ENCODE results near the gene ALMS1.
"Not testable (repeated sequence)": the region's sequence is repeated elsewhere in the genome, so short reads cannot be mapped to it uniquely, and the experiment has no call there.

Gene ALMS1

GRCh38 chr2:73641767-73642062 is 256.1 kb downstream of the ALMS1 start:
- no peak overlapping the region for H2BK5ac ChIP-seq (ENCODE audit: low read depth, low read length, poor library complexity)
- no peak overlapping the region for H4K8ac ChIP-seq (ENCODE audit: low read depth, low read length)
- H3K4me2 ChIP-seq (ENCODE audit: low read length) = no peak overlapping the region
- no peak overlapping the region for H4K12ac ChIP-seq (ENCODE audit: low read depth, low read length)
- H2BK120ac ChIP-seq (ENCODE audit: insufficient read depth, low read length, poor library complexity) = no peak overlapping the region
- H3K27ac ChIP-seq (ENCODE audit: low read depth, low read length) = no peak overlapping the region
- H3K27me3 ChIP-seq (ENCODE audit: insufficient read depth, low read length) = no peaks in the 10 kb centered on the region
- no peak for DNase-seq
- H3K14ac ChIP-seq (ENCODE audit: low read length) = no peak overlapping the region
- H4K91ac ChIP-seq (ENCODE audit: low read depth, low read length) = no peak overlapping the region
- no peaks in the 10 kb centered on the region for H3K79me1 ChIP-seq (ENCODE audit: low read length)
- no CpG with 5 or more reads among the region's 3 CpGs for WGBS (ENCODE audit: extremely low coverage, insufficient coverage, insufficient read length)
- no peak overlapping the region for H3K23ac ChIP-seq (ENCODE audit: low read length)
- no peaks in the 10 kb centered on the region for H3K36me3 ChIP-seq (ENCODE audit: control insufficient read depth in 1 of 2, insufficient read depth in 2 of 2, low read length in 2 of 2)
- H2AFZ ChIP-seq (ENCODE audit: insufficient read depth, low read length, poor library complexity) = no peak overlapping the region
- H3K4me1 ChIP-seq (ENCODE audit: control insufficient read depth in 1 of 2, insufficient read depth in 2 of 2, low read length in 2 of 2) = no peaks in the 10 kb centered on the region
- H3K9ac ChIP-seq (ENCODE audit: low read length) = no peak overlapping the region
- H3K79me2 ChIP-seq (ENCODE audit: control insufficient read depth, insufficient read depth, low read length, poor library complexity) = no peaks in the 10 kb centered on the region
- peaks cover 8% of the 10 kb centered on the region for H3K9me3 ChIP-seq (ENCODE audit: insufficient read depth, low read depth, low read length)
- H3K4ac ChIP-seq (ENCODE audit: low read depth, low read length) = no peak overlapping the region
- no peak overlapping the region for H3K18ac ChIP-seq (ENCODE audit: low read length)
- no peak overlapping the region for H2BK12ac ChIP-seq (ENCODE audit: low read length)
- no peak overlapping the region for H2AK5ac ChIP-seq (ENCODE audit: low read length)
- H3K4me3 ChIP-seq (ENCODE audit: low read depth, low read length) = no peak overlapping the region

- Histone ChIP-seq H2AFZ (ENCODE audit: insufficient read depth, low read length, poor library complexity) (no peak within 1 kb of the TSS), H2AK5ac (ENCODE audit: low read length) (no peak within 1 kb of the TSS), H4K8ac (ENCODE audit: low read depth, low read length) (no peak within 1 kb of the TSS), H3K4me3 (ENCODE audit: low read depth, low read length) (no peak within 1 kb of the TSS), H4K12ac (ENCODE audit: low read depth, low read length) (no peak within 1 kb of the TSS), H3K79me1 (ENCODE audit: low read length) (no peaks in the 10 kb centered on the region), H2BK120ac (ENCODE audit: insufficient read depth, low read length, poor library complexity) (no peak within 1 kb of the TSS), H2BK12ac (ENCODE audit: low read length) (no peak within 1 kb of the TSS), H3K4me1 (ENCODE audit: control insufficient read depth in 1 of 2, insufficient read depth in 2 of 2, low read length in 2 of 2) (no peaks in the 10 kb centered on the region), H3K4ac (ENCODE audit: low read depth, low read length) (no peak within 1 kb of the TSS), H2BK5ac (ENCODE audit: low read depth, low read length, poor library complexity) (no peak within 1 kb of the TSS), H3K9me3 (ENCODE audit: insufficient read depth, low read depth, low read length) (peaks cover 8% of the 10 kb centered on the region), H3K18ac (ENCODE audit: low read length) (no peak within 1 kb of the TSS), H4K91ac (ENCODE audit: low read depth, low read length) (no peak within 1 kb of the TSS), H3K79me2 (ENCODE audit: control insufficient read depth, insufficient read depth, low read length, poor library complexity) (no peaks in the 10 kb centered on the region), H3K4me2 (ENCODE audit: low read length) (no peak within 1 kb of the TSS), H3K9ac (ENCODE audit: low read length) (no peak within 1 kb of the TSS), H3K27me3 (ENCODE audit: insufficient read depth, low read length) (no peaks in the 10 kb centered on the region), H3K27ac (ENCODE audit: low read depth, low read length) (no peak within 1 kb of the TSS), H3K14ac (ENCODE audit: low read length) (no peak within 1 kb of the TSS), H3K36me3 (ENCODE audit: control insufficient read depth in 1 of 2, insufficient read depth in 2 of 2, low read length in 2 of 2) (no peaks in the 10 kb centered on the region), H3K23ac (ENCODE audit: low read length) (no peak within 1 kb of the TSS)
- no peak for DNase-seq
- WGBS (ENCODE audit: extremely low coverage, insufficient coverage, insufficient read length) = no CpG with 5 or more reads among the region's 13 CpGs
Observed at GRCh38 chr2:73642338-73643018, 256.8 kb downstream of the ALMS1 start, which contains the start of gene NAT8. Gene NAT8, minus strand, starts transcription at chr2:73642422. Its CDS starts 794 bp downstream, at chr2:73641628.

DNA sequence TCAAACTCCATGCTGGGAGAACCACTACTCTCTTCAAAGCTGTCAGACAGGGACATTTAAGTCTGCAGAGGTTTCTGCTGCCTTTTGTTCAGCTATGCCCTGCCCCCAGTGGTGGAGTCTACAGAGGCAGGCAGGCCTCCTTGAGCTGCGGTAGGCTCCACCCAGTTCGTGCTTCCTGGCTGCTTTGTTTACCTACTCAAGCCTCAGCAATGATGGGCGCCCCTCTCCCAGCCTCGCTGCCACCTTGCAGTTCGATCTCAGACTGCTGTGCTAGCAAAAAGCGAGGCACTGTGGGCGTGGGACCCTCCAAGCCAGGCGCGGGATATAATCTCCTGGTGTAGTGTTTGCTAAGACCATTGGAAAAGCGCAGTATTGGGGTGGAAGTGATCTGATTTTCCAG is 262.1 kb downstream of the ALMS1 start:
- H4K8ac ChIP-seq (ENCODE audit: low read depth, low read length) = not testable (repeated sequence)
- WGBS (ENCODE audit: extremely low coverage, insufficient coverage, insufficient read length) = no CpG with 5 or more reads among the region's 10 CpGs

DNA sequence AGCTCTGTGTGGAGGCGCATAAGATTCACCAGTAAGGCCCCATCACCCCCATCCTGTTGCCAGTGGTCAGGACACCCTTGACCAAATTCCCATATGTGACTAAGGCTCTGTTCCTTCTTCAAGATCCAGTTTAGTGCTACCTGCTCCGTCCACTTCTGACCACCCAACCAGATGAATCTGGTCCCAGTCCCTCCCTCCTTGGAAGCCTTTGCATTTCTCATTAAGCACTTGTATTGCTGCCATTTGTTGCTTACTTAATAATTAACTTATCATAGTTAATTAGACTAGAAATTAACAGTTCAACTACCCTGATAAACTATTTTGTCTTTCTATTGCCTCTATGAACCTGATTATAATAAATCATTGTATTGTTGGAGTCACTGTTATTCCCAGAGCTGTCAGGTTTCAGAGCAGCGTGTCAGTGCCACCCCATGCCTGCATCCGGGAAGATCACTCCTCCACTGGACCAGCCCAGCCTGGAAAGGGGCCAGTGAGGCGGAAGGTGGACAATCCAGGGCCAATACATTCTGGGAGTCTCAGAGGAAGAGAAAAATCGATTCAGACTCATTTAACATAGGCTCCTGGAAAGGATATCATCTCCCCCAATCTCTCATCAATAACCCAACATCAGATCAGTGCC is 266.1 kb downstream of the ALMS1 start:
- DNase-seq = no peak
- Histone ChIP-seq H3K4me3 (ENCODE audit: low read depth, low read length) (no peak overlapping the region), H2BK120ac (ENCODE audit: insufficient read depth, low read length, poor library complexity) (no peak overlapping the region), H3K27me3 (ENCODE audit: insufficient read depth, low read length) (no peaks in the 10 kb centered on the region), H2AFZ (ENCODE audit: insufficient read depth, low read length, poor library complexity) (no peak overlapping the region), H4K12ac (ENCODE audit: low read depth, low read length) (no peak overlapping the region), H3K4ac (ENCODE audit: low read depth, low read length) (no peak overlapping the region), H3K14ac (ENCODE audit: low read length) (no peak overlapping the region), H2AK5ac (ENCODE audit: low read length) (no peak overlapping the region), H2BK12ac (ENCODE audit: low read length) (no peak overlapping the region), H3K4me2 (ENCODE audit: low read length) (no peak overlapping the region), H3K36me3 (ENCODE audit: control insufficient read depth in 1 of 2, insufficient read depth in 2 of 2, low read length in 2 of 2) (no peaks in the 10 kb centered on the region), H4K91ac (ENCODE audit: low read depth, low read length) (no peak overlapping the region), H3K79me2 (ENCODE audit: control insufficient read depth, insufficient read depth, low read length, poor library complexity) (no peaks in the 10 kb centered on the region), H3K9ac (ENCODE audit: low read length) (no peak overlapping the region), H4K8ac (ENCODE audit: low read depth, low read length) (no peak overlapping the region), H3K27ac (ENCODE audit: low read depth, low read length) (no peak overlapping the region), H2BK5ac (ENCODE audit: low read depth, low read length, poor library complexity) (no peak overlapping the region), H3K23ac (ENCODE audit: low read length) (no peak overlapping the region), H3K18ac (ENCODE audit: low read length) (no peak overlapping the region), H3K79me1 (ENCODE audit: low read length) (no peaks in the 10 kb centered on the region), H3K9me3 (ENCODE audit: insufficient read depth, low read depth, low read length) (peaks cover 8% of the 10 kb centered on the region), H3K4me1 (ENCODE audit: control insufficient read depth in 1 of 2, insufficient read depth in 2 of 2, low read length in 2 of 2) (no peaks in the 10 kb centered on the region)
- WGBS (ENCODE audit: extremely low coverage, insufficient coverage, insufficient read length) = no CpG with 5 or more reads among the region's 6 CpGs

More for the DNA sequence above, 262.1 kb downstream of the ALMS1 start:
- H3K14ac ChIP-seq (ENCODE audit: low read length); H2BK12ac ChIP-seq (ENCODE audit: low read length); H4K12ac ChIP-seq (ENCODE audit: low read depth, low read length); H3K27me3 ChIP-seq (ENCODE audit: insufficient read depth, low read length); H3K4me3 ChIP-seq (ENCODE audit: low read depth, low read length); H3K4ac ChIP-seq (ENCODE audit: low read depth, low read length); H3K23ac ChIP-seq (ENCODE audit: low read length); H2AK5ac ChIP-seq (ENCODE audit: low read length); H4K91ac ChIP-seq (ENCODE audit: low read depth, low read length); H3K9ac ChIP-seq (ENCODE audit: low read length); H2BK120ac ChIP-seq (ENCODE audit: insufficient read depth, low read length, poor library complexity); H3K4me1 ChIP-seq (ENCODE audit: control insufficient read depth in 1 of 2, insufficient read depth in 2 of 2, low read length in 2 of 2); H2BK5ac ChIP-seq (ENCODE audit: low read depth, low read length, poor library complexity); H3K9me3 ChIP-seq (ENCODE audit: insufficient read depth, low read depth, low read length); H3K79me1 ChIP-seq (ENCODE audit: low read length); H3K4me2 ChIP-seq (ENCODE audit: low read length); H3K79me2 ChIP-seq (ENCODE audit: control insufficient read depth, insufficient read depth, low read length, poor library complexity); H3K36me3 ChIP-seq (ENCODE audit: control insufficient read depth in 1 of 2, insufficient read depth in 2 of 2, low read length in 2 of 2); H3K27ac ChIP-seq (ENCODE audit: low read depth, low read length); H2AFZ ChIP-seq (ENCODE audit: insufficient read depth, low read length, poor library complexity); H3K18ac ChIP-seq (ENCODE audit: low read length); DNase-seq: not testable (repeated sequence)

All from trophoblast cell (in vitro differentiated cells and primary cell).